CD4-positive, alpha-beta T cell treated with Interleukin-6 for 4 hours (primary cell): Measurements from ENCODE around the gene UBE2O.

ENCODE experiments used
- DNase-seq: peaks from one replicate; pipeline ENCODE4 v3.0.0-alpha.2; 2020; ENCODE audit warnings: mixed read lengths

UBE2O gene

DNA sequence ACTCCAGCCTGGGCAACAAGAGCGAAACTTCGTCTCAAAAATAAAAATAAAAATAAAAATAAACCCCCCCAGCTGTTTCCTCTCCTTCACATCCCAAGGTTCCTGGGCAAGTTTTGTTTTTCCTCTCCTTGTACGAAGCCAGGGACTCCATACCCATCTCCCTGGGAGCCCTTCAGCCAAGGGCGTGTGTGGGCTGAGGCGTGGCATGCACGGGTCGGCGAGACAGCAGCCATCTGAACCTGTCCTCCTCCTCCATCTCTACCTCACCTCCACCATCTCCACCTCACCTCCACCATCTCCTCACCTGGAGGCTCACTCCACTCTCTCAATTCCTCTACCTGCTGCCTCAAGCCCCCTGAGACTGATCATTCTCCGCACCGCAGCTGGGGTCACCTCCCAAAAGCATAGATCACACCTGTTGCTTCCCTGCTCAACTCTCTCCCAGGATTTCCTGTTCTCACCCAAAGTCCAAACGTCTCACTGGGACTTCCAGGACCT is 31.3 kb upstream of the UBE2O start:
- no peak for DNase-seq

DNA sequence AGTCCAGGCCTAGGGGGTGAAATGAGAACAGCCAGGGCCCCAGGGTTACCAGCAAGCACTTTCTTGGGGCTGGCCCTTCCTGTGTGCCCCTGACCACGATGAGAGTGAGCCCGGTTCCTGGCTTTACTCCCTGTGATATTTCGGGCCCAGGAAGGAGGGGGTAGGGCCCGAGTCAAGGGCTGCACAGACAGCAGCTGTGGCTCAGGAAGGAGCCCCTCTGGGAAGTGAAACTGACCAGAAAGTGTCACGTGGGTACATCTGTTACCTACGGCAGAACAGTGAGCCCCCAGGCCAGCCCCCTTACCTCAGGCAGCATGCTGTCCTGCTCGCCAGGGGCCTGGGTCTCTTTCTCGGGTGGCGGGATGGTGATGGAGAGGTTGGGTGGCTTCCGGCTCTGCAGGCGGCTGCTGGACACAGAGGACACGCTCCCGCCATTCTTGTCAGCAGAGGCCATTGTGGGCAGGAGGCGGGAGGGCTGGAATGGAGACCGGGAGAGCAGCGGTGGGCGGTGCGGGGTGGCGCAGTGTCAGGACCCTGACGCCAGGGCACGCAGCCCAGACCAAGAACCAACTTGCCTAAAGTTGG is 28.2 kb upstream of the UBE2O start:
- no peak for DNase-seq

DNA sequence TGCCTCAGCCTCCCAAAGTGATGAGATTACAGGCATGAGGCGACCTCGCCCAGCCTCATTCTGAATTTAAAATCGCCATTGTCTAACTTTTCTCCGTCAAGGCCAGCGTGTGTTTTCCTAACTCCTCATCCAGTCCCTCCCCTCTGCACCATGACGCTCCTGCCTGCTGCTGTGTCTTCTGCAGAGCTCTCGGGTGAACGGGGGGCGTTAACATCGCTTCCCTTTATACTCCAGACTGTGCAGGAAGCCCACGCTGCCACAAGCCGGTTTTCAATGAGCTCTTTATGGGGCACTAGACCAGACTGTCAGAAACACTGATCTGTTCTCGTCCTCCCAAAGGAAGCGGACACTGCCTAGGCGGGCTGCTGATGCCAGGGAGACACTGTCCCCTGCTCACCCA is 27.7 kb upstream of the UBE2O start:
- no peak for DNase-seq

DNA sequence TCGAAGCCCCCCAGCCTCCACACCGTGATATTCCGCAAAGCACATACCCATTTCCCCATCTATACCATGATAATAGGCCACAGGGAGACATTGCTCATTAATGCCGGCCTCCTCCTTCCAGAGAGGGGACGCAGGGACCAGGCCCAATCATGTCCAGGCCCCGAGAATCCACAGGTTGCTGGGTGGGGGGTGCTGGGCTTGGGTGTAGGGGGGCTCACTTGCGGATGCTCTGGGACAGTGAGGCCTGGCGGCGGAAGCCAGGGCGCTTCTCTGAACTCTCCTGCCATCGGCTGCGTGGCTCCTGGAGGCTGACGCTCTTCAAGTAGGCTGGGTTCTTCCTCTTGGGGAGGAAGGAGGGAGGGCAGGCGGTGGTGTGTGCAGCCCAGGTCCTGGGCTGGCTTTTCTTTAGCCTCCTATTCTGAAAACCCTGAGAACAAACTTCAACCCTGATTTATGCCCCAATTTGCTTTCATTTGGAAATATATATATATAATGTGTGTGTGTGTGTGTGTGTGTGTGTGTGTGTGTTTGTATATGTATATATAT is 26.6 kb upstream of the UBE2O start:
- no peak for DNase-seq

DNA sequence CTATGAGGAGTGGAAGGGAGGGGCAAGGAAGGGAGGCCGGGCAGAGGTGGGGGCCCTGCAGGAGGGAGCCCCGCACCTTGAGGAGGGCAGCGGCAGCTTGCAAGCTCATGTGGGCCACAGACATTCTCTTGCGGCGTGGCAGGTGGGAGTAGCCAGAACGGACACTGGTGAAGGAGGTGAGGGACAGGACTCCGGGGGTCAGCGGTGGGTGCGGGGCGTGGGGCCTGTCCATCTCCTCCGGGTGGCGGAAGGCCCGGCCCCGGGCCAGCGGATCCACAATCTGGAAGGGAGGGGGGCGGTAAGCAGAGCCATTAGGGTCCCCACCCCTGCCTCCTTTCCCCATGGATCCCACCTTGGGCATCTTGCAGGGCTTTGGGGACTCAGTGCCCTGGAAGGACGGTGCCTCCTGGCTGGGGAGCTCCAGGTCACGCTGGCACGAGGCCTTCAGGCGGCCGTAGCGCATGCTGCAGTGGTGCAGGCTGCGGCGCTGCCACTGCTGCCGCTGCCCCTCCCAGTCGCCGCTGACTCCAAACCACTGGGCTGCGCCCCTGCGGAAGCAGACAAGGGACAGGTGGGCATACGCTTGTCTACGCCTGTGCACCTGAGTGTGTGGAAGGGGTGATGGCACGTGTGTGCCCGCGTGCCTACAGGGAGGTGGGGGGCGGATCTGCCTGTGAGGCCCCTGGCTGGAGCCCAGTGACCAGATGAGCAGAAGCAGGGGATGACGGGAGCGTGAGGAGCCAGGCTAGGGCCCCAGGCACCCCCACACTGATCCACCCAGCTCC is 26.0 kb upstream of the UBE2O start:
- DNase-seq = no peak

DNA sequence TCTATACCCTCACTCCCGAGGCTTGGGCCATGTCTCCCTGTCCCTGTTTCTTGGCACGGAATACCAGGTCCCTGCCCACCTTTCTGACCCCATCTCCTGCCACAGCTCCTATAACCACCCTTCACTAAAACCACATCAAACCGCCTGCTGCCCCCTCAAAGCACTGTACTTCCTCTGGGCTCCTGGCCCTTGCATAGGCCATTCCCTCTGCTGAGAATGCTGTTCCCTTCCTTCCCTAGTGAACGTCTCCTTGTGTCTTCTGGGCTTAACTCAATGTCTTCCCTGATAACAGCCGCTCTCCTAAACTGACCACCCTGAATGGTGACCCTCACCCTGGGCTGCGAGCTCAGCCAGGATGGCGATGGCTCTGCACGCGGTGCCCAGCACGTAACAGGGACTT is 25.1 kb upstream of the UBE2O start:
- no peak for DNase-seq

DNA sequence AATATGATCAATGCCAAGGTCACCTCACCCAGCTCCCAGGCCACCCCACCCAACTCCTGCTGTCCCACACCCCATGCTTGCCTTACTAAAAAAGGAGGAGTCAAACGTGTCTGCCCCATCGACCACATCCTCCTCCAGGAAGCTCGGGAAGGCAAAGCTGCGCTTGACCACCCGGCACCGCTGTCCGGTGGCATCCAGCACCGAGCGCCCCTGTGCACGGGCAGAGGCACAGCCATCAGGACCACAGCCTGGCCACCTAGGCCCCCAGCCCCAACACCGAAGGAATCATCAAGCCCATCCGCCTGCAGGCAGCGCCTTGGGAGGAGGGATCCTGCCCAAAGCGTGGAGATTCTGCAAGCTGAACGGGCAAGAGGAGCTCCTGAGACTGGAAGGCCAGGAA is 24.6 kb upstream of the UBE2O start:
- DNase-seq = no peak

DNA sequence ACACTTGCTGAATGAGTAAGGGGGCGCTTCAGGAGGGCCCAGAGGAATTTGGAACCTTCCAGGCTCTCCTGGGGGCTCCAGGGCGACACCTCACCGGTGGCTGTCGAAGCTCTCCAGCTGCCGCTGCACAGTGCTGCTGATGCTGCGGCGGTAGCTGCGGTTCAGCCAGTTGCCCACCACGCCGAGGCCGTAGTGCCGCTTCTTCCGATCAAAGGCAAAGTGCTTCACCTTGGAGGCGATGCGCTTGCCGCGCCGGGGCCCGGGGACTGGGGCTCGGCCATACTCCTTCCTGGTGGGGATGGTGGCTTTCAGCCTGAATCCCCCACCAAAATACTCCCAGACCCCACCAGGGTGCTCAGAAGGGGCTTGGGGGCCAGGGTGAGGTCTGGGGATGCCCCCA is 23.8 kb upstream of the UBE2O start:
- no peak for DNase-seq

DNA sequence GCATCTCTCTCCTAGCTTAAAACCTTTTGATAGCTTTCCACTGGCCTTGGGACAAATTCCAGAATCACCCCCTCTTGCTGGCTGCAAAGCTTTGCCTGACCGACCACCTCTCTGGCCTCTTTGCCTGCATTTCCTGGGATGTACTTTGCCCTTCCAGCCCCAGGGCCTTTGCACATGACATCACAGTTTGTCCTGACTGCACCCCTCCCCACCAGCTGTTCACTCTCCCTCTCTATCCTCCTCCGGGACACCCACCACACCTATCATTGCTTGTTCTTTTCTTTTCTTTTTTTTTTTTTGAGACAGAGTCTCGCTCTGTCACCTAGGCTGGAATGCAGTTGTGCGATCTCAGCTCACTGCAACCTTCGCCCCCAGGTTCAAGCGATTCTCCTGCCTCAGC is 22.4 kb upstream of the UBE2O start:
- DNase-seq = no peak

DNA sequence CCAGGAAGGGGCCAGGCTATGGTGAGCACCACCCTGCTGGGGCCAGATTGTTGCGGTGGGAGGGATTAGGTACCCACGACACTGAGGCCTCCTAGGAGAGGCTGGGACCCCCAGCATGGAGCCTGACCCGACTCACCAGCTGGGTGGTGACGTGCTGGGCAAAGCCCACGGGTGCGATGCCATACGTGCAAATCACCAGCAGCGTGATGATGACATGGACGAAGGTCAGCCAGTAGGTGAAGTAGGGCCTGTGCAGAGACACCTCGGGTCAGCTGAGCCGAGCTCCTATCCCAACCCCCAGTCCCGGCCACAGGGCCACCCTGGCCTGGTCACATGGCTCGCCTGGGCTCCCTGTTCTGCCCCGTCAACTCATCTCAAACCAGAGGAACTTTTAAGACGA is 21.9 kb upstream of the UBE2O start:
- DNase-seq = no peak

DNA sequence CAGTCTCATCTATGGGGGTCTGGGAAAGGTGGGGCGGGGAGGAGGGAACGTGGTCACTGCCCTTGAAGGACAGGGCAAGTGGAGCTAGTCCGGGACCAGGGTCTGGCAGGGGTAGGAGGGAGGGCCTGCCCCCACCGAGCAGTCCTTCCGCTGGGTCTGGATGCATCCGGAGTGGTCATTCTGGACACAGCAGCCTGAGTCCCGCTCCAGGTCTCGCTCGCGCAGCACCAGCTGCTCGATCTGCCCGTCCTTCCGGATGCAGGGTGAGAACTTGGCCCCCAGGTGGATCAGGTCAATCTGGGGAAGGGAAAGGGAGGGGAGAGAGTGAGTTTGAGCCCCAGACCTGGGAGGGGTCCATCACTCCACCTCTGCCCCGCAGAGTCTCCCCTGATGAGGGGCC is 21.3 kb upstream of the UBE2O start:
- DNase-seq = no peak

DNA sequence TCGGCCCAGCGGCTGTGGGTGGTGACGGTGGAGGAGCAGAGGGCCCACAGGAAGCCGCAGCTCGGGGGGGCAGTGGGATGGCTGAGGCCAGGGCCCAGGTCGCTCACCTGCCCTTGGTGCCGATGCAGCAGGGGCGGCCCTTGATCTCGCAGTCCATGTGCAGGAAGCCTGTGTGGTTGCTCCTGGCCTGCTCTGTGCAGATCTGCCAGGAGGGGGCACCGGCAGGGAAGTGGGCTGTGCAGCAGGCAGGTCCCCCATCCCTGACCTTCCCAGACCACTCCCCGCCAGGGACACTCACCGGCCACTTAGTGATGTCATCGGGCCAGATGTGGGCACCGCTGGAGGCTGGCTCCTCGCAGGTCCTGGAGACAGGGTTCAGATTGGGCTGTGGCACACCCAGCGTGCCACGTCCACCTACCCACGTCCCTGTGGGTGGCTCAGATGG is 20.6 kb upstream of the UBE2O start:
- peak; percentile 36 for DNase-seq

DNA sequence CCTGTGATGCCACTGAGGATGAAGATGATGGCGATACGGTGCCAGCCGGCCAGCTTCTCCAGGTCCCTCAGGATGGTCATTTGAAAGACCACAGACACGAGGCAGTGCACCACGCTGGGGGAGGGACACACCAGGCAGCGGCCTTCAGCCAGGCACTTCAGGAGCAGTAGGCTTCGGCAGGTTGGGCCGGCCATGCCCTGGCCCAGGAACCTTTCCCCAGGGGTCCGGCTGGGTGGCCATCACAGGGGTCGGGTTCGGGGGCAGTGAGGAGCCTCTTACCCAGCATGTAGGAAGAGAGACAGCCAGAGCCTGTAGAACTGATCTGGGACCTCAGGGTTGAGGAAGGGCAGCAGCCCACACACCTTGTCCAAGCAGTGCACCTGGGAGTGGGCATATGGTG is 19.8 kb upstream of the UBE2O start:
- no peak for DNase-seq

DNA sequence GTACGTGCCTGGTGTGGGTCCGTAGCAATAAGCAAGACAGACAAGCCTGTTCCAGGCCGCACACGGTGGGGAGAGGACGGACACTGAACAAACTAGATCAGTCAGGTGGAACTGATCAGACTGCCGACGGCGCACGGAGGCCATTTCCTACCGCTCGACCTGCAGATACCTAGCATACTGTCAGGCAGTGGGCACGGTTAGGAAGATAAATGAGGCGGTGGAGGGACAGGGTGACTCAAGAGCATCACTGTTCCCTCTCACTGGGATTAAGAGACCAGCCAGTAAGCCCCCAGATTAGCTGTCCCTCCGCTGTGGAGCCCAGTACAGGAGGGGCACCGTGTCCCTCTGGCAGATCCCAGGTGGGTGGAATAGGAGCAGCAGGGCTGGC is 19.3 kb upstream of the UBE2O start:
- no peak for DNase-seq

DNA sequence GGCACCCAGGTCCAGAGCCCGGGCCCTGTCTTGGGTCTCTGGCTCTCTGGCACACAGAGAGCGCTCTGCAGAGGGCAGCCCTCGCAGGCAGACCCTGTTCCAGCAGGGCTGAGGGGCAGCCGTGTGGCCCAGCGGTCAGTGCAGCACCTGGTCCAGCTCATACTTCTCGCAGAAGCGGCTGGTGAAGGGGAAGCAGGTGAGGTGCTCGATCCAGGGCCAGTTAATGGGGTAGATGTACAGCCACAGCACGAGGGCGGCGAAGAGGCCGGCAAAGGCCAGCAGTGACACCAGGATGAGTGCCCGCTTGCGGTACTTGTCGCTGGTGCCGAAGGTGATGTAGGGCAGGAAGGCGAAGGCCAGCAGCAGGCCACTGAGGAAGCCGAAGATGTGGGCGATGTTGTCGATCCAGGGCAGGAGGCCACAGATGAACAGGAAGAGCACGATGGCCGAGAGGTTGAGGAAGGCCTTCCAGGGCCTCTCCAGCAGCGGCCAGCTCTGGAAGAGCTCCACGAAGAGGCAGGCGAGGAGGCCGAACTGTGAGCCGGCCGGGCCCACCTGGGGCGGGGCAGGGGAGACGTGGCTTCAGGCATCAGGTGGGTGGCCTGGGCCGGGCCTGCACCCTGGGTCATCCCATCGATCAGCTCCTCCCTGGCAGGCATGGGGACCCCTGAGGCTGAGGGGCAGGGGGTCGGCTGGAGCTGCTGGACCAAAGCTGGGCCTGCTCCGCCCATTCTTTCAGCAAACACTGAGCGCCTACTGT is 18.7 kb upstream of the UBE2O start:
- no peak for DNase-seq

DNA sequence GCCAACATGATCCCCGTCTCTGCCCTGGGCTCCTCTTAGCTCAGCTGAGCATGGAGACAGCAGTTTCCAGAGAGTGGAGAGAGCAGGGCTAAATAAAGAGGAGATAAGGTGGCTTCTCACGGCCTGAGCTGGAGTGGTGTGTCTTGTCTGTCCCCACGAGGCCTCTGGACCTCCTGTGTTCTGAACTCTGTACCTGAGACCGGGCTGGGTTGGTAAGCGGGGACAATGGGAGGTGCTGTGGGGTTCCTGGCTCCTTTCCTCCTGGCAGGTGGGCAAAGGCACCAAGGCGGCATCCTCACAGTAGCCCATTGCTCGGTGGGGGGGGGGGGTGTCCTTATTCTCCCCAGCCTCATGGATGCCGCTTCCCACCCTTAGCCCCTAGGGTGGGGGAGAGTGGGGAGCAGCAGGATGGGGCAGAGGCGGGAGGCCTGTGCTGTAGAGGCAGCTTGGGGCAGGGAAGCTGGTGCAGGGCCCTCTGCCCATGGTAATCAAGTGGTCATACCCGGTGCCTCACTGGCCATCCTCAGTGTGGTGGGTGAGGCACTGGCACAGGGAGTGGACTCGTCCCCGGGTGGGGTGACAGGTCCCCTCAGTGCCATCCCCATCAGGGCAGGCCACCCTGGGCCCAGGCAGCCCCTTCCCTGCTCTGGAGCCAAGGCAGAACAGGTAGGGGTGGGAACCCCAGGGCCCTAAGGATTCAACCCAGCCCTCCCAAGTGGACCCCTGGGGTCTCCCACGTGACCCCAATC is 17.2 kb upstream of the UBE2O start:
- DNase-seq = no peak

DNA sequence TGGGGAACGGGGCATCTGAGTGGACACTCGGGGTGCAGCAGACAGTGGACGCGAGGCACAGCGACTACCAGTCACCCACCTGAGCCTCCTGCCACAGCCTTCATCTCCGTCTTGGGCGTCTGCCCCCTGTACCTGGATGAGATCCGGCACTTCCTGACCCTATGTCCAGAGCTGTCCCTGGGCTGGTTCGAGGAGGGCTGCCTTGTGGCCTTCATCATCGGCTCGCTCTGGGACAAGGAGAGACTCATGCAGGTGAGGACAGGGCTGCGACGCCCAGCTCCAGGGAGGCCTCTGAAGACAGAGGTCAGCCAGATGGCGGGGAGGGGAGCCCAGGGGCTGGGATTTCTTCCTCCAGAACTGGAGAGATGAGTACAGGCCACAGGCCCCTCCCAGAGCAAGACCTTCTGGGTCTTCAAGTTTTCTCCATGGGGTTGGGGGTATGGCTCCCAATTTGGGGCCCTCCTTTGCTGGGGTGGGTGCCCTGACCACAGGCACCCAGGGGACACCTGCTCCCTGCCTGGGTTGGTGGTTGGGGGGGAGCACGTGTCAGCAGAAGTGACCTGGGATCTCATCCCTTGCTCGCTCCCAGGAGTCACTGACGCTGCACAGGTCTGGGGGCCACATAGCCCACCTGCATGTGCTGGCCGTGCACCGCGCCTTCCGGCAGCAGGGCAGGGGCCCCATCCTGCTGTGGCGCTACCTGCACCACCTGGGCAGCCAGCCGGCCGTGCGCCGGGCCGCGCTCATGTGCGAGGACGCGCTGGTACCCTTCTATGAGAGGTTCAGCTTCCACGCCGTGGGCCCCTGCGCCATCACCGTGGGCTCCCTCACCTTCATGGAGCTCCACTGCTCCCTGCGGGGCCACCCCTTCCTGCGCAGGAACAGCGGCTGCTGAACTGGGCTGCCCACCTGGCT is 16.4 kb upstream of the UBE2O start:
- DNase-seq = no peak

DNA sequence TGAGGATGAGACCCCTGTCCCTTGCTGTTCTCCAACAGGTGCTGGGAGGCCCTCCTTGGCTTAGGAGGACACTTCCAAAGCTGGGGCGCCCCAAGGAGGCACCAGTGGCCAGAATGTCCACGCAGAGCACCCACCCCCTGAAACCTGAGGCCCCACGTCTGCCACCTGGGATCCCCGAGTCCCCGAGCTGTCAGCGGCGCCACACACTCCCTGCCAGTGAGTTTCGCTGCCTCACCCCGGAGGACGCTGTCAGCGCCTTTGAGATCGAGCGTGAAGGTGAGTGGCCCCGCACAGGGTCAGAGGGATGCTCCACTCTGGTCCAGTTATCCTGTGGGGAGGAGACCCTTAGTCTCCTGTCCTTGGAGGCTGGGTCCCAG is 15.7 kb upstream of the UBE2O start:
- DNase-seq = no peak

DNA sequence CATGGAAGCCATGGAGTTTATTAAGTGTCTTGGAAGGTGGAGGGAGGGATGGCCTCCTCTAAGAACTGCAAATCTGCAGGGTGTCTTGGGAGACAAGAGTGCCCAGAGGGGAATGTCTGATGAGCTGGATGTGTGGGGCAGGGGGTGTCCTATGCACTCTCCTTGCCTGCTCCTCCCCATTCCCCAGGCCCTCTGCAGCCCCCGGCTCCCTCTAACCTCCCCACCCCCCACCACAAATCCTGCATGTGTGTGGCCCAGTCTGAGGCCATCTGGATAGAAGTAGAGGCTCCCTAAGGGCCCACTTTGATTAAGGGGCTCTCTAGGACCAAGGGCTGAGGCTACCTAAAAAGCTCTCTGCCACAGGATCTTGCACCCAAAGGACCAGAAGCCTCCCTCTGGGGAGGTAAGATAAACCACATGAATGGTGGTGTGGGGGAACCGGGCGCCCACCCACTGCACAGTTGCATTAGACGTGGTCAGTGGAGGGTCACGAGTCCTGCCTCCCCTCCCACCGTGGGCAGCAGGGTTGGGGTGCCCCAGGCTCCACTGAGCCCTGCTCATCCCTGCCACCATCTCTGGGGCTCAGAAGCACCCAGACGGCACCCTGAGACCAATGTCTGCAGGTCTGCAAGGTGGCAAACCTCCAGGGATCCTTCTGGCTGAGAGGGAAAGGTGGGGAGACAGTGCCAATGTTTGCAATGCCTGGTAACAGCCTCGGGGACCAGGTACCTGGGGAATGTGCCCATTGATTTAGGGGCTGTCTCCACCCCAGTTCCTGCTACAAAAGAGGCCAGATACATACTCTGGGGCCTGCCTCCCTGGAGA is 15.1 kb upstream of the UBE2O start:
- no peak for DNase-seq

DNA sequence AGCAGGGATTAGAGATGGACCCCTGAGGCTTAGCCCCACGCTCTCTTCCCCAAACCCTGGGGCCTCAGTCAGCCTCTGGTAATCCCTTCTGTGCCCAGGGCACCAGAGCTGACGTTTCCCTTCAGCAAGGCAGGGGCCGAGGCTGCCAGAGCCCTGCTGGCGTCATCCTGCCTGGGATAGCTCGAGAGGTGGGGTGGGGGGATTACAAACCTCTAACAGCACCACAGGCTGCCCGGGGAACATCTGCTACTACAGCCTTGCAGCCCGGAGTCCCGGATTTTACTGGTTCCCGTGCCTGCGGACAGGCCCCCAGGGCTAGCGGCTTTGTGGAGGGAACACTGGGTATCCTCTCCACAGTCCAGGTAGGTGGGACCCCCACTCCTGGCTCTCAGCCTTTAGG is 14.4 kb upstream of the UBE2O start, which contains the start of gene AANAT:
Gene AANAT (plus strand): TSS at position 238 of the 400 bp plus-strand sequence. CDS start 1,144 bp downstream, outside the sequence.
- no peak for DNase-seq

DNA sequence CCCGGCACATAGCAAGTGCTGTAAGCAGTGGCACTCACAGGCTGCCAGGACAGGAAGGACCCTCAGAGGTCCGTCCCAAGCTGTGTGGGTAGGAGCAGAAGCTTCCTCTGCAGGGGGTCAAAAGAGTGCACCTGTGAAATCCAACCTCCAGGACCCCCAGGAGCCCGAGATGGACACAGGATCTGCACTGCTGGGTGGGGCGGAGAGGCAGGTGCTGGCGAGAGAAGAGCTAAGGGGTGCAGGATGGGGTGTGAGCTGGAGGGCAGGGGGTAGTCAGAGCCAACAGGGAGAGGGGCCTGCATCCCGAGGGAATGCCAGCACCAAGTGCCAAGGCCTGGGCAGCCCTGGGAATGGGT is 13.8 kb upstream of the UBE2O start:
- no peak for DNase-seq
